Gastroesophageal sphincter (tissue), 4 donors: ENCODE results near the gene LILRB3. TPM values are rescaled to one million over a fixed set of nuclear protein-coding genes. Genes with fewer than 3 reads are reported as not detected.
A peak's percentile ranks its signal among the peaks of the same experiment; 100 is the strongest.

Experiments used
- ATAC-seq: fragments of 150-250 bp; one replicate; pipeline ENCODE4 v1.9.1; 2016; ENCODE audit warnings: mild to moderate bottlenecking, moderate library complexity
- H3K27ac ChIP-seq, 4 donors: fragments of 200-600 bp; sonication (generic) in 3 of 4; 1 replicate in 3 of 4; 2 replicates in 1 of 4; pipeline ENCODE4 v1.5.1; 2016 to 2019
- H3K27me3 ChIP-seq: fragments of 200-600 bp; sonication (generic); one replicate; pipeline ENCODE4 v1.5.1; 2019
- H3K36me3 ChIP-seq, 2 donors: fragments of 200-600 bp; sonication (generic); one replicate each; pipeline ENCODE4 v1.5.1; 2019; ENCODE audit warnings: control low read depth in 1 of 2
- H3K4me1 ChIP-seq, 3 donors: fragments of 200-600 bp; sonication (generic); 1 replicate in 2 of 3; 2 replicates in 1 of 3; pipeline ENCODE4 v1.5.1; 2016 to 2019; ENCODE audit warnings: control low read depth in 2 of 3
- H3K4me3 ChIP-seq, 2 donors: fragments of 200-600 bp; sonication (generic); one replicate each; pipeline ENCODE4 v1.5.1; 2019; ENCODE audit warnings: mild to moderate bottlenecking in 1 of 2, moderate library complexity in 1 of 2
- H3K9me3 ChIP-seq, 3 donors: fragments of 200-600 bp; sonication (generic); one replicate each; pipeline ENCODE4 v1.5.1; 2017 to 2019; ENCODE audit warnings: control low read depth in 2 of 3
- EP300 ChIP-seq: sonication (generic); formaldehyde crosslinking; IDR thresholded peaks from one replicate; pipeline ENCODE4 v1.6.1; 2017; ENCODE audit warnings: antibody characterized with exemption, mild to moderate bottlenecking
- POLR2A ChIP-seq, 2 donors: fragments of 450-650 bp; IDR thresholded peaks; one replicate each; pipeline ENCODE4 v1.6.1; 2017; ENCODE audit warnings: antibody characterized with exemption in 2 of 2, mild to moderate bottlenecking in 2 of 2, moderate library complexity in 1 of 2
- POLR2AphosphoS5 ChIP-seq: sonication (generic); formaldehyde crosslinking; IDR thresholded peaks from one replicate; pipeline ENCODE4 v1.6.1; 2017; ENCODE audit warnings: antibody characterized with exemption
- WGBS, 2 donors: methylation state at CpG; one replicate each; pipeline ENCODE4 v1.1.5; 2018; ENCODE audit warnings: low coverage in 1 of 2; 5-methylcytosine and 5-hydroxymethylcytosine counted together
- total RNA-seq, 4 donors: library from RNA; depleted of rRNA; stranded (reverse); fragments of >200 nt; gene quantifications; one replicate each; pipeline ENCODE4 v1.1.0, GENCODE V29; 2016
- TF ChIP-seq, protein P1 (sequence below), 4 experiments: fragments of 200-600 bp in 2 of 4; fragments of 450-650 bp in 2 of 4; sonication (generic) in 1 of 4; IDR thresholded peaks; one replicate each; pipeline ENCODE4 v1.5.1; 2017 to 2019; ENCODE audit warnings: antibody characterized with exemption in 4 of 4, mild to moderate bottlenecking in 2 of 4, moderate library complexity in 2 of 4

The LILRB3 gene
- total RNA-seq, 4 donors from 2014 or later, result 6.8 to 29.9 (median 21.3) TPM

DNA sequence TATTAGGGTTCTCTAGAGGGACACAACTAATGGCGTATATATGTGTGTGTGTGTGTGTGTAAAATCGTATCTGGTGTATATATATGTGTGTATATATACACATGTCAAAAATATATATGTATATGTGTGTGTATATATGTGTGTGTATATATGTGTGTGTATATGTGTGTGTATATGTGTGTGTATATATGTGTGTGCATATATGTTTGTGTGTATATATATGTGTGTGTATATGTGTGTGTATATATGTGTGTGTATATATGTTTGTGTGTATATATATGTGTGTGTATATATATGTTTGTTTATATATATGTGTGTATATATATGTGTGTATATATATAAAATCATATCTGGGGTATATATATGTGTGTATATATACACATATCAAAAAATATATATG lies 39.7 kb upstream of the LILRB3 start:
- Histone ChIP-seq H3K4me3 (no peak overlapping the region), H3K4me1 (no peaks in the 10 kb centered on the region), H3K27ac (no peak overlapping the region), H3K9me3 (no peaks in the 10 kb centered on the region), H3K36me3 (no peaks in the 10 kb centered on the region), H3K27me3 (peaks cover 38% of the 10 kb centered on the region)
- 73 to 90% methylated on average over 2 of the region's 2 CpGs for WGBS, 2 donors
- no peak for TF ChIP-seq EP300
- no peak for TF ChIP-seq POLR2AphosphoS5
- TF ChIP-seq, protein P1, sequence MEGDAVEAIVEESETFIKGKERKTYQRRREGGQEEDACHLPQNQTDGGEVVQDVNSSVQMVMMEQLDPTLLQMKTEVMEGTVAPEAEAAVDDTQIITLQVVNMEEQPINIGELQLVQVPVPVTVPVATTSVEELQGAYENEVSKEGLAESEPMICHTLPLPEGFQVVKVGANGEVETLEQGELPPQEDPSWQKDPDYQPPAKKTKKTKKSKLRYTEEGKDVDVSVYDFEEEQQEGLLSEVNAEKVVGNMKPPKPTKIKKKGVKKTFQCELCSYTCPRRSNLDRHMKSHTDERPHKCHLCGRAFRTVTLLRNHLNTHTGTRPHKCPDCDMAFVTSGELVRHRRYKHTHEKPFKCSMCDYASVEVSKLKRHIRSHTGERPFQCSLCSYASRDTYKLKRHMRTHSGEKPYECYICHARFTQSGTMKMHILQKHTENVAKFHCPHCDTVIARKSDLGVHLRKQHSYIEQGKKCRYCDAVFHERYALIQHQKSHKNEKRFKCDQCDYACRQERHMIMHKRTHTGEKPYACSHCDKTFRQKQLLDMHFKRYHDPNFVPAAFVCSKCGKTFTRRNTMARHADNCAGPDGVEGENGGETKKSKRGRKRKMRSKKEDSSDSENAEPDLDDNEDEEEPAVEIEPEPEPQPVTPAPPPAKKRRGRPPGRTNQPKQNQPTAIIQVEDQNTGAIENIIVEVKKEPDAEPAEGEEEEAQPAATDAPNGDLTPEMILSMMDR (IDR thresholded peaks at IDR 0.05), result no peak
- TF ChIP-seq POLR2A (IDR thresholded peaks at IDR 0.05), result no peak
- no peak for ATAC-seq

GRCh38 chr19:54262066-54262465 lies 39.3 kb upstream of the LILRB3 start:
- no peak overlapping the region for H3K27ac ChIP-seq
- H3K36me3 ChIP-seq, result no peaks in the 10 kb centered on the region
- H3K9me3 ChIP-seq, result no peaks in the 10 kb centered on the region
- H3K4me1 ChIP-seq, result no peaks in the 10 kb centered on the region
- no peak overlapping the region for H3K4me3 ChIP-seq
- TF ChIP-seq EP300, result no peak
- TF ChIP-seq, protein P1 (IDR thresholded peaks at IDR 0.05), result no peak
- no peak for TF ChIP-seq POLR2A (IDR thresholded peaks at IDR 0.05)
- TF ChIP-seq POLR2AphosphoS5, result no peak
- H3K27me3 ChIP-seq, result peaks cover 42% of the 10 kb centered on the region
- no peak for ATAC-seq
- 70 to 74% methylated on average over 7 to 8 of the region's 11 CpGs for WGBS, 2 donors

- Histone ChIP-seq H3K9me3 (no peaks in the 10 kb centered on the region), H3K4me1 (no peaks in the 10 kb centered on the region), H3K27ac (peak within 1 kb of the TSS in 2 of 4 donors; percentile 35 to 37), H3K27me3 (peaks cover 73% of the 10 kb centered on the region), H3K36me3 (no peaks in the 10 kb centered on the region), H3K4me3 (peak within 1 kb of the TSS in 1 of 2 donors; percentile 34)
- TF ChIP-seq EP300 (no peak), POLR2A (IDR thresholded peaks at IDR 0.05) (no peak), POLR2AphosphoS5 (no peak)
- TF ChIP-seq, protein P1 (IDR thresholded peaks at IDR 0.05), result no peak
- ATAC-seq, result no peak
- 46 to 93% methylated on average over 2 to 5 of the region's 9 CpGs for WGBS, 2 donors
Observed at GRCh38 chr19:54257116-54257480, 34.3 kb upstream of the LILRB3 start, which contains the start of gene LILRB5. Gene LILRB5 (minus strand): TSS chr19:54257273. CDS start chr19:54257193, 80 bp downstream.

DNA sequence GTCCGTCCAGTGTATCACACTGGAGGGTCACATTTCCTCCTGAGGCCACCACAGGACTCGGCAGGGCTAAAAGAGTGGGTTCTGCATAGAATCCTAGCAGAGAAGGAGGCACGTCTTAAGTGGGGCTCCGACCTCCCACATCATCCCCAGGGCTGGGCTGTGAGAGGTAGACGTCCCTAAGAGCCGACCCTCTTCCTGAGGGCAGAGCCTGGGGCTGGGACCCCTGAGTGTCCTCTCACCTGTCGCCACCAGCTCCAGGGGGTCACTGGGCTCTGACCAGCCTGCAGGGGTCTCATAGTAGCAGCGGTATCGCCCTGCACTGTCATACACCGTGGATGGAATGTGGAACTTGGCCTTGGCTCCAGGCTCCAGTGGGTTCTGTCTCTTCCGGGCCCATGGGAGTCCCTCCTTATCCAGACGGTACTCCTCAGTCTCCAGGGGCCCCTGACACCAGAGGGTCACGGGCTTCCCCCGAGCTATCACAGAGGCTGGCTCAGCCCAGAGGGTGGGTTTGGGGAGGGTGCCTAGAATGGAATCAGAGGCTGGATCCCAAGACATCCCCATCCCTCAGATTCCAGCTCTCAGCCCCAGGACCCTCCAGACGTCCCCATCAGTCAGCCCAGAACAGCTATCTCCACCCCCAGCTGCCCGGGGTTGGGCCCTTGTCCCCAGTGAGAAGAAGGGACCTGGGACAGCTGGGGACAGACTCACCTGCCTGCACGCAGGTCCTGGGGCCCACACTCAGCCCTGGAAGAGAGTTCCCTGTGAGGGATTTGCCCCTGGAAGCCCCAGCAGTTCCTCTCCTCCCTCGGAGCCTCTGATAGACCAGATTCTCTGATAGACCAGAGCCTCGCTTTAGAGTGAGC lies 33.7 kb upstream of the LILRB3 start:
- WGBS, 2 donors, result 83 to 90% methylated on average over 1 to 2 of the region's 19 CpGs
- ATAC-seq, result no peak
- no peak for TF ChIP-seq EP300
- no peak for TF ChIP-seq POLR2A (IDR thresholded peaks at IDR 0.05)
- TF ChIP-seq, protein P1 (IDR thresholded peaks at IDR 0.05), result no peak
- no peak for TF ChIP-seq POLR2AphosphoS5
- Histone ChIP-seq H3K4me1 (no peaks in the 10 kb centered on the region), H3K4me3 (peak overlapping the region in 1 of 2 donors; percentile 34), H3K27me3 (peaks cover 72% of the 10 kb centered on the region), H3K36me3 (no peaks in the 10 kb centered on the region), H3K27ac (peak overlapping the region in 2 of 4 donors; percentile 35 to 37), H3K9me3 (no peaks in the 10 kb centered on the region)
